Measurements from ENCODE around the gene GRAP2.
A peak's percentile ranks its signal among the peaks of the same experiment; 100 is the strongest.

GRAP2 gene

DNA sequence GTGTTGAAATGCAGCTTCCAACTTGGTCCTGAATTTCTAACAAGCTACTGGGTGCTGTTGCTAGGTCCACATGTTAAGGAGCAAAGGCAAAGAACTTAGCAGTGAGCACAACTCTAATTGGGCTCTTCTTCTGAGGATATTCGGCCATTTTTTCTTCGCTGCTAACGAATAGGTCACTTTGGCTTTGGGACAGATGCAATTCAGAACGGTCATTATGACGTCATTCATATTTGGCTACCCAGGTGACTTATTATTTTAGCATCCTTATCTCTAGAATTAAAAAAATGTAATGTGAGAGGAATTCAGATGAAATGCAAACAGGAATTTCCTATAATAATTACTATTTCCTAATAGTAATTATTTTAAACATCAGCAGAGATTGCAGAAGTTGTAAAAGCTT, 73.2 kb downstream of the GRAP2 start:
- Histone ChIP-seq H3K9ac (no peak overlapping the region), H3K27me3 (no peaks in the 10 kb centered on the region), H3K36me3 (no peaks in the 10 kb centered on the region), H3K27ac (no peak overlapping the region), H4K20me1 (no peaks in the 10 kb centered on the region), H3K4me2 (no peak overlapping the region), H3K4me3 (no peak overlapping the region), H3K9me3 (no peaks in the 10 kb centered on the region), H3K4me1 (no peaks in the 10 kb centered on the region)
- no peak for TF ChIP-seq Cebpa-rat (IDR thresholded peaks at IDR 0.05)

DNA sequence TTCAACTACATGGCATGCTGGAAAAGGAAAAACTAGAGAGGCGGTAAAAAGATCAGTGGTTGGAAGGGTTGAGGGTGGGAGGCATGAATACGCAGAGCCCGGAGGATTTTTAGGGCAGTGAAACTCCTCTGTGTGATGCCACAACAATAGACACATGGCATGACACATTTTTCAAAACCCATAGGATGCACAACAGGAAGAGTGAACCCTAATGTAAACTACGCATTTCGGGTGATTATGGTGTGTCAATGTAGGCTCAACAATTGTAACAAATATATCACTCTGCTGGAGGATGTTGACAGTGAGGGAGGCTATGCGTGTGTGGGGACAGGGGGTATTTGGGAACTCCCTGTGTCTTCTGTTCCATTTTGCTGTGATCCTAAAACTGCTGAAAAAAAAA, 78.2 kb downstream of the GRAP2 start:
- no peak overlapping the region for H3K27ac ChIP-seq
- no peak overlapping the region for H3K4me3 ChIP-seq
- H4K20me1 ChIP-seq: no peaks in the 10 kb centered on the region
- no peak for TF ChIP-seq Cebpa-rat (IDR thresholded peaks at IDR 0.05)
- H3K9me3 ChIP-seq: no peaks in the 10 kb centered on the region
- no peaks in the 10 kb centered on the region for H3K36me3 ChIP-seq
- H3K4me1 ChIP-seq: no peaks in the 10 kb centered on the region
- no peak overlapping the region for H3K4me2 ChIP-seq
- H3K9ac ChIP-seq: no peak overlapping the region
- no peaks in the 10 kb centered on the region for H3K27me3 ChIP-seq

DNA sequence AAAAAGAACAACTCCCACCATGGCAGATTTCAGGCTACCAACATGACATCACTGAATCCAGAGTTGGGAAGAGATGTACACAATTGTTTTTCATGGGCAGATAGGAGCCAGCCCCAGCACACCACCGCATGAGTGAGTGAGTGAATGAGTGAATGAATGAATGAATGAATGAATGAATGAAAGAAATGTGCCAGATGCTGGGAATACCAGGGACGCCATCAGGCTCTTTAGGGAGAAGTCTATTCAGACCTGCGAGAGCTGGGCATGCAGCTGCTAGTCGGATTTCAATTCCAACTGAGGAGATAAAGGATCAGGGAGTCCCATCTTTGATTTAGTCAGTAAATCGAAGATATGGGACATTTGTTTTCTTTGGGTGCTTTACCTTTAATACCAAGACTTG, 78.6 kb downstream of the GRAP2 start:
- Histone ChIP-seq H3K4me3 (no peak overlapping the region), H3K27ac (no peak overlapping the region), H3K36me3 (no peaks in the 10 kb centered on the region), H3K4me1 (peaks cover 3% of the 10 kb centered on the region; the same call in 1 of the 2 replicates), H3K9me3 (no peaks in the 10 kb centered on the region), H3K4me2 (no peak overlapping the region), H3K27me3 (no peaks in the 10 kb centered on the region), H3K9ac (no peak overlapping the region), H4K20me1 (no peaks in the 10 kb centered on the region)
- no peak for TF ChIP-seq Cebpa-rat (IDR thresholded peaks at IDR 0.05)

DNA sequence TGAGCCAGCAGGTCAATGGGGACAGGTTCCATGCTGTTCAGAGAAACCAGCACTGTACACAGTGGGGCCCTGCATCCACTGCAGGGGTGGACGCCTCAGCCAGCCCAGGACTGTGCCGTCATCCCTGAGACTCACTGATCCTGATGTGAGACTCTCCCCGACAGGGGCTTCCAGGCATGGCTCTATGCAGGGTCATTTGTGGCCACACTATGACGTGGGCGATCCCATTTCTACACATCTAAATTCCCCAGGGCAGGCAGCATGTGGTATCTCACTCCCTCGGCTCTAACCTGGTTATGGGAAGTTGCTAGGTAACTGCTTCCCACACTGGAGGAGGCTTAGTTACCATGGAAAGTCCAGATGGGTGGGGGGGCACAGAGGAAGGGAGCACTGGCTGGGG, 79.7 kb downstream of the GRAP2 start:
- Histone ChIP-seq H3K9ac (no peak overlapping the region), H3K36me3 (no peaks in the 10 kb centered on the region), H3K4me1 (peaks cover 13% of the 10 kb centered on the region), H3K4me3 (no peak overlapping the region), H3K4me2 (no peak overlapping the region), H3K27ac (no peak overlapping the region), H3K27me3 (no peaks in the 10 kb centered on the region), H4K20me1 (no peaks in the 10 kb centered on the region), H3K9me3 (no peaks in the 10 kb centered on the region)
- TF ChIP-seq Cebpa-rat (IDR thresholded peaks at IDR 0.05): no peak

DNA sequence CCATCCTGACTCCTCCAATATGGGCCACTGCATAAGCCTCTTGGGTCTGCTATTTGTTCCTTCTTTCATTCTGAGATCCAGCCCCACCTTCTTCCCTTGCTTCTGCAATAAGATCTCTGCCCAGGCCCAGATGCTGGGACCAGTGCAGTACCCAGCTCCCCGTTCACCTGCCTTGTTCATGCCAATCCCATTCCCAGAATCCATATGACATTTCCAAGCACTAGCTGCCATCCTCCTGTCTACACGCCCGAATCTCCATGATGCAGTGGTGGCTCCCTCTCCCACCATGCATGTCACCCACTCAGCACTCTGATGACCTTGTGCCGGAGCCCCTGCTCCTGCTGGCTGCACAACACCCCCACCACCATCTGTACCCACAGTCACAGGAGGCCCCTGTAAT, 82.5 kb downstream of the GRAP2 start:
- no peaks in the 10 kb centered on the region for H3K27me3 ChIP-seq
- H3K9me3 ChIP-seq: no peaks in the 10 kb centered on the region
- H3K36me3 ChIP-seq: no peaks in the 10 kb centered on the region
- H3K9ac ChIP-seq: no peak overlapping the region
- no peak overlapping the region for H3K4me2 ChIP-seq
- no peaks in the 10 kb centered on the region for H4K20me1 ChIP-seq
- TF ChIP-seq Cebpa-rat (IDR thresholded peaks at IDR 0.05): no peak
- no peak overlapping the region for H3K4me3 ChIP-seq
- no peak overlapping the region for H3K27ac ChIP-seq
- peaks cover 16% of the 10 kb centered on the region for H3K4me1 ChIP-seq

DNA sequence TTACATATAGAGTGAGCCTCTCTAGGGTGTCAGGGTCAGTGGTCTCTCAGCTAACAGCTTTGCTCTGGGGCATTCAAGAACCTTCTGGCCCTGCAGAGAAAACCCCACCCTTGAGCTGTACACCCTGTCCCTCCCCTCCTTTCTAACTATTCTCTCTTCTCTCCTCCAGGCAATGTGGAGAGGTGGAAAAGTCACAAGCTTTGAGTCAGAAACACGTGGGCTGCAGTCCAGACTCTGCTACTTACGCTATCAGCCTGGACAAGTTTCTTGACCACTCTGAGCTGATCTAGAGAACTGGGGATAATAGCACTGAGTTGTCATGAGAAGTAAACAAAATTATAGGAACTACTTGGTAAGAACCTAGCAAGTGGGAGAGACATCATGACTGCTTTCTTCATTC, 83.1 kb downstream of the GRAP2 start:
- no peaks in the 10 kb centered on the region for H4K20me1 ChIP-seq

DNA sequence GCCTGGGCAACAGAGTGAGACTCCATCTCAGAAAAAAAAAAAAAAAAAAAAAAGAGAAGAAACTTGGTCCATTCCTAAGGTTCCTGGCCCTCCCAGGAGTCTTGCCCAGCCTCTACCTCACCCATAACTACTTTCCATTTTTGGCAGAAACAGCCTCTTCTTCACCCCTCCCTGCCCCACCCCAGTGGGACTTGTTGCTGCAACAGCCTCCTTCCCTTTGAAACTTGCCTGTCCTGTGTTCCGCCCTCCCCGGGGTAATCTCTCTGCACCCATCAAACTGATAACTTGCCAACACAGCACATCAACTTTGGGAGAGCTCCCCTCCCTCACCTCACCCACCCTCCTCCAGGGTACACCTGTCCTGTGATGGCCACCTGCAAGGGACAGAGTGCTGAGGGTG, 83.9 kb downstream of the GRAP2 start:
- Histone ChIP-seq H3K4me1 (peaks cover 16% of the 10 kb centered on the region), H3K4me2 (no peak overlapping the region), H3K36me3 (no peaks in the 10 kb centered on the region), H3K27me3 (no peaks in the 10 kb centered on the region), H4K20me1 (no peaks in the 10 kb centered on the region), H3K27ac (no peak overlapping the region), H3K9ac (no peak overlapping the region), H3K9me3 (no peaks in the 10 kb centered on the region), H3K4me3 (no peak overlapping the region)
- TF ChIP-seq Cebpa-rat (IDR thresholded peaks at IDR 0.05): no peak

More for the DNA sequence above, 83.1 kb downstream of the GRAP2 start:
- Histone ChIP-seq H3K27ac (no peak overlapping the region), H3K27me3 (no peaks in the 10 kb centered on the region), H3K4me3 (no peak overlapping the region), H3K36me3 (no peaks in the 10 kb centered on the region), H3K9me3 (no peaks in the 10 kb centered on the region), H3K4me2 (no peak overlapping the region), H3K9ac (no peak overlapping the region), H3K4me1 (peaks cover 16% of the 10 kb centered on the region)
- TF ChIP-seq Cebpa-rat (IDR thresholded peaks at IDR 0.05): no peak

DNA sequence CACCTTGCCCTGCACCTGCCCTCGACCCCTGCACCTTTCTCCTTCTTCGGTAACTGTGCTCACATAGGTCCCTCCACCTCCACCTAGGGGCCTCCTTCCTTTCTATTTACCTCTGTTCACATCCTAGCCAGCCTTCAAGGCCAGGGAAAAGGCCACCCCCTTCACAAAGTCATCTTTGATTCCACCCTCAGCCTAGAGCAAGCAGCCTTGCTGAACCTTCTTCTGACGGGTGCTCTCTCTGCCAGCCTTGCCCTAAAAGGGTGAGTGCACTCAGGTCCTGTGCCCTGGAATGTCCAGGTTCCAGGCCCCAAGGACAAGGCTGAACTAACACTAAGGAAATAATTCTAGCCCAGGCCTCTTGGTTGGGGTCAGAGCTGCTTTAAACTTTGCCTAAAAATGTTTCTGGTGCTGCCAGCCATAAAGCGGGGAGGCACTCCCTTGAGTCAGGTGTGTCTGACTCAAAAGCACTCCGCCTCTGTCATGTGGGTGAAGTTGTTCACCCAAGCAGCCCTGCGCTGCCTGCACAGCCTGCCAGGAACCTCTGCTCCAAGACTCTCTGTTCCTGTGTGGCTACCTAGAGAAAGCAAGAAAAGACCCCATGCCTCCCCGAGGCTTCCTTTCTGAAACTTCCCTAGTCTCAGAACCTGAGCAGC, 84.6 kb downstream of the GRAP2 start:
- H3K9me3 ChIP-seq: no peaks in the 10 kb centered on the region
- H3K4me2 ChIP-seq: peak overlapping the region; percentile 8; the same call in 1 of the 2 replicates
- no peaks in the 10 kb centered on the region for H3K27me3 ChIP-seq
- H3K9ac ChIP-seq: no peak overlapping the region
- no peak overlapping the region for H3K27ac ChIP-seq
- no peaks in the 10 kb centered on the region for H3K36me3 ChIP-seq
- H3K4me1 ChIP-seq: peaks cover 16% of the 10 kb centered on the region
- TF ChIP-seq Cebpa-rat (IDR thresholded peaks at IDR 0.05): no peak
- no peaks in the 10 kb centered on the region for H4K20me1 ChIP-seq
- H3K4me3 ChIP-seq: no peak overlapping the region

DNA sequence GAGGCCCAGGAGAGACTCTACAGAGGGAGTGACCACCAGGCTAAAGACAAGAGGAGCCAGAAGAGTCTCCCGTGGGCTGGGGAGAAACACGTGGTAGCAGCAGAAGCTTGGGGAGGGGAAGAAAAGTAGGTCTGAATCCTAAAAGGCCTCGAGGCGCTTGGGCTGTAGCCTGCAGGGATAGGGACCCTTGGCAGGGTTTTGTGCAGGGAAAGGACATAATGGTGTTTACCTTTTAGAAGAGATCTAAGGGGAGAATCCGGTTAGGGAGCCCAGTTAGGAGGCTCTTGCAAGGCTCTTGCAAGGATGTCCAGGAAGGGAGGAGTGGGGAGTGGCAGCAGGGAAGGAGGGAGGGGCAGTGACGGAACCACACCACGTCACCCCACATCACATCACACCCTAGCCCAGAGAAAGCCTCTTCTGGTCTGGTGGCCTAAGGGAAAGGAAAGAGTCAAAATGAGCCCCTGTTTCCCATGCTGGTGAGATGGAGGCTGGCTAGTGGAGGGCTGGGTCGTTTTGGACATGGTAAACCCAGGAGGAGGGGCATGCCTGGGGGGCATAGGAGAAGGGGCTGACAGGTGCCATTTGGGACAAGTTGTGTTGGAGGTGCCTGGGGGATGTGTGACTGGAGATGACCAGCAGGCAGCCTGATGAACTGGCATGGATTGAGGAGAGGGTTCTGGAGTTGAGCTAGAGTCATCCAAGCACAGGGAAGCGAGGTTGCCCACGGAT, 87.7 kb downstream of the GRAP2 start:
- no peak for TF ChIP-seq Cebpa-rat (IDR thresholded peaks at IDR 0.05)
- Histone ChIP-seq H3K4me3 (no peak overlapping the region), H3K9ac (no peak overlapping the region), H3K4me2 (no peak overlapping the region), H3K36me3 (no peaks in the 10 kb centered on the region), H3K9me3 (no peaks in the 10 kb centered on the region), H3K4me1 (peaks cover 16% of the 10 kb centered on the region), H4K20me1 (no peaks in the 10 kb centered on the region), H3K27ac (no peak overlapping the region), H3K27me3 (no peaks in the 10 kb centered on the region; the same call in 1 of the 2 replicates)

DNA sequence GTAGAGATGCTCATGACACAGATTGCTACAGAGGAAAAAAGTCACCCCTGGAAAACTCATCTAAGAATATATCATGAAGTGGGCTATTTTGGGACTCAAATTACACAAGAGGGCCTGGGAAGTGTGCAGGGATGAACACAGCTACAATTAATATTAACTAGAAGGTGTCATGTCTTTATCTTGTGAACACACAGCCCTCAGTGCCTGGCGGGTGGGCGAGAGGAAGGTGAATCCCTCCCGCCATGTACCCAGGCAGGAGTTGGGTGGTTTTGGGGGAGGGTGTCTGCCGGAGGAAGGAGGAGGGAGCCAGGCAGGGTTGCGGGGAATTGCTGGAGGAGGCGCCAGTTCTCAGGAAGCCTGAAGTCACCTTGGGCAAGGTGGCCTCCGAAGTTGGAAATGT, 88.7 kb downstream of the GRAP2 start:
- no peaks in the 10 kb centered on the region for H3K36me3 ChIP-seq
- no peak for TF ChIP-seq Cebpa-rat (IDR thresholded peaks at IDR 0.05)
- H3K9ac ChIP-seq: no peak overlapping the region
- H3K9me3 ChIP-seq: no peaks in the 10 kb centered on the region
- H3K4me3 ChIP-seq: no peak overlapping the region
- H3K4me2 ChIP-seq: no peak overlapping the region
- H3K4me1 ChIP-seq: peaks cover 20% of the 10 kb centered on the region
- H3K27ac ChIP-seq: no peak overlapping the region
- peaks cover 9% of the 10 kb centered on the region for H3K27me3 ChIP-seq
- H4K20me1 ChIP-seq: no peaks in the 10 kb centered on the region
